IMR-90 (cell line): ENCODE results near the gene HS6ST3. TPM values are rescaled to one million over a fixed set of nuclear protein-coding genes. Genes with fewer than 3 reads are reported as not detected.
A peak's percentile ranks its signal among the peaks of the same experiment; 100 is the strongest.

Source experiments
- ATAC-seq: fragments of 200-7000 bp; cut with Tn5 transposase; 2 replicates; pipeline ENCODE4 v1.9.1; 2020; ENCODE audit warnings: low read depth, mild to moderate bottlenecking, moderate library complexity
- BruUV-seq: library from RNA; stranded (reverse); fragments of 400-500 nt; replicated peaks from 2 replicates; lab custom pipeline; 2021; lab: Mats Ljungman, UMichigan
- CTCF ChIA-PET: fragments of 300-600 bp; formaldehyde crosslinking; extraction: SDS; loops from one replicate; lab custom pipeline; 2021; ENCODE audit warnings: antibody characterized with exemption; lab: Yijun Ruan, JAX
- POLR2A ChIA-PET: fragments of 300-600 bp; sonication (Branson Sonifier 250); formaldehyde crosslinking; loops from one replicate; lab custom pipeline; 2022; ENCODE audit warnings: antibody characterized with exemption; ENCODE audit not compliant: unreplicated experiment; lab: Charles Lee
- DNase-seq: peaks from one replicate; pipeline ENCODE4 v3.0.0; 2013
- H2AFZ ChIP-seq: replicated peaks from 2 replicates; pipeline ENCODE3; 2013; ENCODE audit warnings: low read length, mild to moderate bottlenecking; ENCODE audit not compliant: poor library complexity
- H2AK5ac ChIP-seq: 2 replicates; pipeline ENCODE4 v1.6.1; 2013; ENCODE audit warnings: low read depth, low read length, inconsistent platforms
- H2AK9ac ChIP-seq: replicated peaks from 2 replicates; pipeline ENCODE3; 2013; ENCODE audit warnings: mild to moderate bottlenecking, low read depth, low read length, moderate library complexity; ENCODE audit not compliant: poor library complexity
- H2BK120ac ChIP-seq: 2 replicates; pipeline ENCODE4 v1.6.1; 2013; ENCODE audit warnings: low read depth, low read length, inconsistent platforms
- H2BK15ac ChIP-seq: 3 replicates; pipeline ENCODE4 v1.6.1; 2013; ENCODE audit warnings: low read depth, low read length, inconsistent platforms
- H2BK20ac ChIP-seq: 2 replicates; pipeline ENCODE4 v1.6.1; 2013; ENCODE audit warnings: low read depth, mild to moderate bottlenecking, inconsistent platforms, low read length, moderate library complexity
- H2BK5ac ChIP-seq: 2 replicates; pipeline ENCODE4 v1.6.1; 2013; ENCODE audit warnings: mild to moderate bottlenecking, low read depth, low read length, inconsistent platforms; ENCODE audit not compliant: poor library complexity, severe bottlenecking
- H3K14ac ChIP-seq: replicated peaks from 2 replicates; pipeline ENCODE4 v1.6.1; 2013; ENCODE audit warnings: low read depth, low read length, inconsistent platforms
- H3K18ac ChIP-seq: 2 replicates; pipeline ENCODE4 v1.6.1; 2013; ENCODE audit warnings: low read depth, low read length, control low read depth
- H3K23ac ChIP-seq: 2 replicates; pipeline ENCODE4 v1.6.1; 2013; ENCODE audit warnings: low read depth, low read length, inconsistent platforms
- H3K27ac ChIP-seq: 2 replicates; pipeline ENCODE4 v1.5.1; 2013; ENCODE audit warnings: mild to moderate bottlenecking, control low read depth, low read length; ENCODE audit not compliant: insufficient read depth
- H3K27me3 ChIP-seq: 2 replicates; pipeline ENCODE4 v1.6.1; 2013; ENCODE audit warnings: low read length; ENCODE audit not compliant: control insufficient read depth, insufficient read depth
- H3K36me3 ChIP-seq: 2 replicates; pipeline ENCODE4 v1.6.1; 2013; ENCODE audit warnings: low read length, mixed read lengths; ENCODE audit not compliant: control insufficient read depth, insufficient read depth
- H3K4ac ChIP-seq: 2 replicates; pipeline ENCODE4 v1.6.1; 2013; ENCODE audit warnings: low read depth, low read length, inconsistent platforms
- H3K4me1 ChIP-seq: 2 replicates; pipeline ENCODE4 v1.6.1; 2013; ENCODE audit warnings: low read length, mixed read lengths; ENCODE audit not compliant: control insufficient read depth, insufficient read depth
- H3K4me2 ChIP-seq: 2 replicates; pipeline ENCODE4 v1.6.1; 2013; ENCODE audit warnings: low read depth, mild to moderate bottlenecking, control low read depth, low read length, moderate library complexity
- H3K4me3 ChIP-seq: 2 replicates; pipeline ENCODE4 v1.5.1; 2013; ENCODE audit warnings: low read depth, mild to moderate bottlenecking, control low read depth, low read length, moderate library complexity; ENCODE audit not compliant: insufficient read depth
- H3K56ac ChIP-seq: 2 replicates; pipeline ENCODE4 v1.6.1; 2013; ENCODE audit warnings: low read length, inconsistent platforms; ENCODE audit not compliant: insufficient read depth; ENCODE audit errors: extremely low read depth
- H3K79me1 ChIP-seq, 2 experiments: 2 replicates each; pipeline ENCODE4 v1.6.1; 2013; ENCODE audit warnings: low read length in 2 of 2, inconsistent platforms in 1 of 2, low read depth in 1 of 2
- H3K9ac ChIP-seq: 2 replicates; pipeline ENCODE4 v1.6.1; 2013; ENCODE audit warnings: low read depth, low read length, control low read depth
- H3K9me1 ChIP-seq: 2 replicates; pipeline ENCODE4 v1.6.1; 2013; ENCODE audit warnings: low read length, inconsistent platforms; ENCODE audit not compliant: insufficient read depth
- H3K9me3 ChIP-seq: 2 replicates; pipeline ENCODE4 v1.6.1; 2013; ENCODE audit warnings: low read length; ENCODE audit not compliant: control insufficient read depth, insufficient read depth
- H4K20me1 ChIP-seq: 2 replicates; pipeline ENCODE4 v1.6.1; 2013; ENCODE audit warnings: low read length, inconsistent platforms; ENCODE audit not compliant: insufficient read depth
- H4K5ac ChIP-seq: 2 replicates; pipeline ENCODE4 v1.6.1; 2013; ENCODE audit warnings: mild to moderate bottlenecking, low read depth, low read length, control low read depth
- H4K8ac ChIP-seq, 2 experiments: 2 replicates each; pipeline ENCODE4 v1.6.1; 2013; ENCODE audit warnings: low read depth in 2 of 2, low read length in 2 of 2, control low read depth in 1 of 2, inconsistent platforms in 1 of 2
- H4K91ac ChIP-seq: 2 replicates; pipeline ENCODE4 v1.6.1; 2013; ENCODE audit warnings: low read depth, low read length, inconsistent platforms; ENCODE audit not compliant: insufficient read depth
- BHLHE40 ChIP-seq: fragments of 150-350 bp; IDR thresholded peaks from 2 replicates; pipeline ENCODE4 v1.6.1; 2016; ENCODE audit warnings: mild to moderate bottlenecking, low read depth, low read length
- CHD1 ChIP-seq: IDR thresholded peaks from 2 replicates; pipeline ENCODE4 v1.6.1; 2012; ENCODE audit warnings: low read depth, low read length, improper control_type of control experiment
- CTCF ChIP-seq: conservative IDR thresholded peaks from 2 replicates; pipeline ENCODE4 v1.5.1; 2012; ENCODE audit warnings: mild to moderate bottlenecking, low read depth, low read length, improper control_type of control experiment
- FOS ChIP-seq: fragments of 150-350 bp; IDR thresholded peaks from 2 replicates; pipeline ENCODE4 v1.6.1; 2016; ENCODE audit warnings: low read depth, low read length
- MAFK ChIP-seq: IDR thresholded peaks from 2 replicates; pipeline ENCODE4 v1.6.1; 2012; ENCODE audit warnings: low read depth, low read length, improper control_type of control experiment
- MAZ ChIP-seq: IDR thresholded peaks from 2 replicates; pipeline ENCODE4 v1.6.1; 2012; ENCODE audit warnings: low read depth, mild to moderate bottlenecking, low read length, improper control_type of control experiment, moderate library complexity, borderline replicate concordance
- MXI1 ChIP-seq: IDR thresholded peaks from 2 replicates; pipeline ENCODE4 v1.6.1; 2012; ENCODE audit warnings: low read depth, mild to moderate bottlenecking, low read length, moderate library complexity, borderline replicate concordance
- RAD21 ChIP-seq: IDR thresholded peaks from 2 replicates; pipeline ENCODE4 v1.6.1; 2012; ENCODE audit warnings: low read length, improper control_type of control experiment
- RCOR1 ChIP-seq: IDR thresholded peaks from 2 replicates; pipeline ENCODE4 v1.6.1; 2012; ENCODE audit warnings: mild to moderate bottlenecking, low read length, improper control_type of control experiment; ENCODE audit not compliant: insufficient replicate concordance
- RFX5 ChIP-seq: IDR thresholded peaks from 2 replicates; pipeline ENCODE4 v1.8.0; 2012; ENCODE audit warnings: low read depth, mild to moderate bottlenecking, low read length, moderate library complexity
- SMC3 ChIP-seq: fragments of 150-350 bp; IDR thresholded peaks from 2 replicates; pipeline ENCODE4 v1.6.1; 2016; ENCODE audit warnings: low read depth, mild to moderate bottlenecking, antibody characterized with exemption, low read length, moderate library complexity
- USF2 ChIP-seq: fragments of 150-350 bp; IDR thresholded peaks from 2 replicates; pipeline ENCODE4 v1.6.1; 2017; ENCODE audit warnings: mild to moderate bottlenecking, antibody characterized with exemption, low read length, low read depth
- WGBS, 2 experiments: methylation state at CpG; one replicate each; pipeline versions ENCODE4 v1.1.5 to v1.1.7; 2013; ENCODE audit warnings: missing lambda C conversion rate in 2 of 2; ENCODE audit not compliant: insufficient read length in 1 of 2; ENCODE audit errors: extremely low coverage in 2 of 2; 5-methylcytosine and 5-hydroxymethylcytosine counted together
- dilution Hi-C: fragments of 300-500 bp; cut with HindIII; formaldehyde crosslinking; loops from one replicate; pipeline ENCODE4 v1.14.3; 2018; ENCODE audit warnings: low sequenced_read_pairs; ENCODE audit not compliant: unreplicated experiment
- in situ Hi-C: fragments of 300-500 bp; cut with MboI; formaldehyde crosslinking; loops from 3 replicates; pipeline ENCODE4 v1.14.3; 2019; ENCODE audit warnings: low sequenced_read_pairs, inconsistent platforms, mixed read lengths
- intact Hi-C: fragments of 100-400 bp; cut with micrococcal nuclease; formaldehyde crosslinking; loops from 2 replicates; pipeline ENCODE4 v1.10.0; 2022
- polyA plus RNA-seq, 3 experiments: library from polyadenylated mRNA; depleted of rRNA; stranded (reverse); fragments of >200 nt; gene quantifications; 2 replicates each; pipeline ENCODE4 v1.2.3, GENCODE V29; 2012; ENCODE audit warnings: low replicate concordance in 1 of 3
- total RNA-seq: library from RNA; depleted of rRNA; stranded (reverse); fragments of >200 nt; gene quantifications from 2 replicates; pipeline ENCODE4 v1.2.3, GENCODE V29; 2012

HS6ST3 gene
- total and polyA plus RNA-seq, 2 of the 4 experiments (the other 2 are of a cell fraction) = not detected

- H3K79me1 ChIP-seq = no peaks in the 10 kb centered on the region
- H3K56ac ChIP-seq = no peak overlapping the region
- ATAC-seq (peak; percentile 75), DNase-seq (no peak)
- no peaks in the 10 kb centered on the region for H3K36me3 ChIP-seq
- peaks cover 49% of the 10 kb centered on the region for H3K27me3 ChIP-seq
- dilution Hi-C loops = no loop called here
- H3K14ac ChIP-seq = no peak overlapping the region
- no peak overlapping the region for H2AK9ac ChIP-seq
- H4K91ac ChIP-seq = no peak overlapping the region
- CTCF ChIA-PET = no interaction called here
- H2BK15ac ChIP-seq = no peak overlapping the region
- no TSS peak for BruUV-seq
- WGBS, 2 experiments = 1% methylated on average over 49 of the region's 133 CpGs; no CpG with 5 or more reads in 1 of the 2 experiments
- no peak overlapping the region for H3K23ac ChIP-seq
- H4K8ac ChIP-seq = no peak overlapping the region
- no peaks in the 10 kb centered on the region for H3K4me1 ChIP-seq
- H3K4me2 ChIP-seq = peak overlapping the region; percentile 83; the same call in 1 of the 2 replicates
- no peak overlapping the region for H2BK20ac ChIP-seq
- no peaks in the 10 kb centered on the region for H3K9me3 ChIP-seq
- H3K4me3 ChIP-seq = peak overlapping the region; percentile 38
- intact Hi-C loops = no loop called here
- no peak overlapping the region for H3K18ac ChIP-seq
- no peaks in the 10 kb centered on the region for H3K9me1 ChIP-seq
- no peak overlapping the region for H2BK120ac ChIP-seq
- in situ Hi-C loops = no loop called here
- H2AFZ ChIP-seq = peak overlapping the region; percentile 80
- TF ChIP-seq MXI1 (no peak), RCOR1 (no peak), BHLHE40 (no peak), CHD1 (no peak), MAZ (no peak), USF2 (no peak), RAD21 (no peak), FOS (no peak), CTCF (no peak), RFX5 (no peak), MAFK (no peak), SMC3 (no peak)
- no peak overlapping the region for H3K27ac ChIP-seq
- no peak overlapping the region for H4K5ac ChIP-seq
- no peaks in the 10 kb centered on the region for H4K20me1 ChIP-seq
- H3K9ac ChIP-seq = no peak overlapping the region
- no peak overlapping the region for H2AK5ac ChIP-seq
- POLR2A ChIA-PET = no interaction called here
- H2BK5ac ChIP-seq = no peak overlapping the region
- H3K4ac ChIP-seq = no peak overlapping the region
Measured at GRCh38 chr13:96090240-96091101, 564 bp downstream of the HS6ST3 start.
